Spleen (tissue), 11 donors: ENCODE results near the gene NFATC2. TPM values are rescaled to one million over a fixed set of nuclear protein-coding genes. Genes with fewer than 3 reads are reported as not detected.
A peak's percentile ranks its signal among the peaks of the same experiment; 100 is the strongest.

ENCODE experiments used
- DNase-seq: peaks from one replicate; pipeline ENCODE4 v3.0.0-alpha.2; 2020
- H3K27ac ChIP-seq, 8 donors: fragments of 200-600 bp; sonication (generic) in 7 of 8; 1 replicate in 4 of 8; 2 replicates in 4 of 8; pipeline versions ENCODE4 v1.5.0 to v1.8.0; 2016 to 2021; ENCODE audit warnings: inconsistent platforms in 4 of 8, mild to moderate bottlenecking in 4 of 8, moderate library complexity in 1 of 8
- H3K27me3 ChIP-seq, 7 donors: fragments of 200-600 bp; sonication (generic) in 6 of 7; replicated peaks in 1 of 7; 1 replicate in 4 of 7; 2 replicates in 3 of 7; pipeline versions ENCODE4 v1.5.0 to v1.8.0; 2016 to 2021; ENCODE audit warnings: inconsistent platforms in 3 of 7, mild to moderate bottlenecking in 1 of 7
- H3K36me3 ChIP-seq, 6 donors: fragments of 200-600 bp; sonication (generic) in 5 of 6; 1 replicate in 4 of 6; 2 replicates in 2 of 6; pipeline versions ENCODE4 v1.5.0 to v1.8.0; 2016 to 2021; ENCODE audit warnings: inconsistent platforms in 2 of 6
- H3K4me1 ChIP-seq, 6 donors: fragments of 200-600 bp; sonication (generic) in 5 of 6; 1 replicate in 3 of 6; 2 replicates in 3 of 6; pipeline versions ENCODE4 v1.5.0 to v1.8.0; 2016 to 2021; ENCODE audit warnings: inconsistent platforms in 3 of 6
- H3K4me3 ChIP-seq, 8 donors: fragments of 200-600 bp; sonication (generic) in 7 of 8; 1 replicate in 4 of 8; 2 replicates in 4 of 8; pipeline versions ENCODE4 v1.5.0 to v1.8.0; 2016 to 2021; ENCODE audit warnings: inconsistent platforms in 4 of 8, mild to moderate bottlenecking in 4 of 8, moderate library complexity in 2 of 8
- H3K9me3 ChIP-seq, 8 donors: fragments of 200-600 bp; sonication (generic) in 7 of 8; 1 replicate in 4 of 8; 2 replicates in 4 of 8; pipeline versions ENCODE4 v1.5.0 to v1.8.0; 2016 to 2021; ENCODE audit warnings: inconsistent platforms in 4 of 8
- CTCF ChIP-seq, 11 experiments: fragments of 200-600 bp in 7 of 11; fragments of 450-650 bp in 4 of 11; sonication (generic) in 4 of 11; IDR thresholded peaks in 8 of 11; conservative IDR thresholded peaks in 3 of 11; 1 replicate in 7 of 11; 2 replicates in 4 of 11; pipeline versions ENCODE4 v1.4.0 to v1.8.0; 2016 to 2021; ENCODE audit warnings: antibody characterized with exemption in 11 of 11, inconsistent platforms in 4 of 11, mild to moderate bottlenecking in 1 of 11
- POLR2A ChIP-seq, 3 donors: fragments of 450-650 bp; IDR thresholded peaks; one replicate each; pipeline ENCODE4 v1.5.1; 2017; ENCODE audit warnings: antibody characterized with exemption in 3 of 3, mild to moderate bottlenecking in 1 of 3
- POLR2AphosphoS5 ChIP-seq, 3 donors: sonication (generic); formaldehyde crosslinking; IDR thresholded peaks; one replicate each; pipeline ENCODE4 v1.5.1; 2017; ENCODE audit warnings: antibody characterized with exemption in 3 of 3
- WGBS, 5 donors: extraction: QIAGEN DNeasy Blood & Tissue Kit in 3 of 5; methylation state at CpG; one replicate each; pipeline versions ENCODE4 v1.1.5 to v1.1.7; 2013 to 2018; 5-methylcytosine and 5-hydroxymethylcytosine counted together
- intact Hi-C: fragments of 100-400 bp; cut with DNase I; formaldehyde crosslinking; loops from one replicate; pipeline ENCODE4 v1.15.0; 2023; ENCODE audit warnings: low total_unique reads
- polyA plus RNA-seq, 3 donors: library from polyadenylated mRNA; stranded (reverse); fragments of 200-250 nt; gene quantifications; one replicate each; pipeline ENCODE4 v1.2.1, GENCODE V29; 2013
- total RNA-seq, 7 donors: library from RNA; depleted of rRNA in 3 of 7; stranded (reverse); fragments of >200 nt in 3 of 7; fragmentation: NEBNext Ultra II Directional in 4 of 7; extraction: Animal tissue kit (Norgen Biotek cat#: 25700) in 4 of 7; gene quantifications; one replicate each; pipeline versions ENCODE4 v1.1.0 to v1.2.1, GENCODE V29; 2016 to 2021
- donor health status: healthy with polysubstance abuse.
- donor health status: DM: no; HTN: no; CAD: no; lungs with moderate emphysema.
- donor health status: DM: no; HTN: no; CAD: no.
- donor health status: Bipolar disorder and iron deficiency.
- donor health status: healthy.
- donor health status: DM: no; HTN: no; CAD: no.
- donor health status: DM: yes; HTN: yes; CAD: no.

Gene NFATC2
- total and polyA plus RNA-seq, 10 donors, result 6.5 to 42.9 (median 34.5) TPM

DNA sequence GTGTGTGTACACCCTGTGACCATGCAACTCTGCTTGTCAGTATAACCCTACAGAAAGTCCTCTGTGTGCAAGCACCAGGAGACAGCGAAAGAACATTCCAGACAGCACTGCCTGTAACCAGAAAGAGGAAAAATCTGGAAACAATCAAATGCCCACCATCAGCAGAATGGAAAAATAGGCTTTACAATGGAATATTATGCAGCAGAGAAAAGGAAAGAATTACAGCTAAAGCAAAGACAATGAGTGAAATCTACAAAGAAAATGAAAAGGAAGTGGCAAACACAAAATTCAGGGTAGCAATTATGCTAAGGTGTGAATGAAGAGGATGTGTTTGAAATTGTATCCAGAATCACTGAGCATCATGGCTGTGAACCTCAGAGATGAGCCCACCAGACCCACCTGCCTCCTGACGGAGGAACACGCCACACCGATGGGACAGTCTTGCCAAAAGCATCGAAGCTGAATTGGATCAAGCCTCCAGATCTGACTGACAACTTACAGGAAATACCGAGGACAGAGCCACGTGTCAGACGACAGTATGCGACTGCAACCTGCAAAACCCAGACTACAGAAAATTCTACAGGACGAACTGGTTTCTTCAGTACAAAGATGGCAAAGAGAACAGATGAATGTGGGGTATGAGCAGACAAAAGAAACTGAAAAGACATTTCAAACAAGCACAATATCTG, 133.2 kb downstream of the NFATC2 start:
- TF ChIP-seq POLR2A (IDR thresholded peaks at IDR 0.05), result no peak
- TF ChIP-seq POLR2AphosphoS5 (IDR thresholded peaks at IDR 0.05), result no peak
- no peak for TF ChIP-seq CTCF (IDR thresholded peaks at IDR 0.05 in 8 of 11, conservative IDR thresholded peaks at IDR 0.05 in 3 of 11)

GRCh38 chr20:51404297-51405060, 138.0 kb downstream of the NFATC2 start:
- intact Hi-C loops, result loop anchor here (10.0 kb wide), 1 partner anchor 120 kb away; no protein-coding TSS in a partner anchor
- H3K36me3 ChIP-seq, result peaks cover 0 to 32% (median 5%) of the 10 kb centered on the region in 6 donors
- no peak overlapping the region for H3K4me3 ChIP-seq
- H3K4me1 ChIP-seq, result peaks cover 38 to 94% (median 63%) of the 10 kb centered on the region in 6 donors
- peak; percentile 95 for DNase-seq
- peak overlapping the region; percentile 63 to 94 (median 82) for H3K27ac ChIP-seq
- TF ChIP-seq POLR2A (IDR thresholded peaks at IDR 0.05) (peak in 1 of 3 donors; percentile 14), POLR2AphosphoS5 (IDR thresholded peaks at IDR 0.05) (peak; percentile 63 to 80 (median 79)), CTCF (IDR thresholded peaks at IDR 0.05 in 8 of 11, conservative IDR thresholded peaks at IDR 0.05 in 3 of 11) (peak in 1 of 11 experiments; percentile 13)
- 48 to 77% (median 69%) methylated on average over 3 to 10 of the region's 10 CpGs for WGBS, 5 donors
- H3K9me3 ChIP-seq, result peaks cover 0 to 4% (median 0%) of the 10 kb centered on the region in 8 donors
- no peaks in the 10 kb centered on the region for H3K27me3 ChIP-seq

More for the DNA sequence above, 133.2 kb downstream of the NFATC2 start:
- Histone ChIP-seq H3K9me3 (peaks cover 0 to 4% (median 0%) of the 10 kb centered on the region in 8 donors), H3K4me1 (peaks cover 27 to 90% (median 46%) of the 10 kb centered on the region in 6 donors), H3K4me3 (no peak overlapping the region), H3K27ac (peak overlapping the region in 4 of 8 donors; percentile 27 to 33 (median 29)), H3K36me3 (peaks cover 0 to 38% (median 2%) of the 10 kb centered on the region in 6 donors), H3K27me3 (no peaks in the 10 kb centered on the region)
- no peak for DNase-seq
- 75 to 82% (median 81%) methylated on average over 10 of the region's 10 CpGs for WGBS, 5 donors
- intact Hi-C loops, result loop anchor here (10.0 kb wide), 1 partner anchor 115 kb away; no protein-coding TSS in a partner anchor

DNA sequence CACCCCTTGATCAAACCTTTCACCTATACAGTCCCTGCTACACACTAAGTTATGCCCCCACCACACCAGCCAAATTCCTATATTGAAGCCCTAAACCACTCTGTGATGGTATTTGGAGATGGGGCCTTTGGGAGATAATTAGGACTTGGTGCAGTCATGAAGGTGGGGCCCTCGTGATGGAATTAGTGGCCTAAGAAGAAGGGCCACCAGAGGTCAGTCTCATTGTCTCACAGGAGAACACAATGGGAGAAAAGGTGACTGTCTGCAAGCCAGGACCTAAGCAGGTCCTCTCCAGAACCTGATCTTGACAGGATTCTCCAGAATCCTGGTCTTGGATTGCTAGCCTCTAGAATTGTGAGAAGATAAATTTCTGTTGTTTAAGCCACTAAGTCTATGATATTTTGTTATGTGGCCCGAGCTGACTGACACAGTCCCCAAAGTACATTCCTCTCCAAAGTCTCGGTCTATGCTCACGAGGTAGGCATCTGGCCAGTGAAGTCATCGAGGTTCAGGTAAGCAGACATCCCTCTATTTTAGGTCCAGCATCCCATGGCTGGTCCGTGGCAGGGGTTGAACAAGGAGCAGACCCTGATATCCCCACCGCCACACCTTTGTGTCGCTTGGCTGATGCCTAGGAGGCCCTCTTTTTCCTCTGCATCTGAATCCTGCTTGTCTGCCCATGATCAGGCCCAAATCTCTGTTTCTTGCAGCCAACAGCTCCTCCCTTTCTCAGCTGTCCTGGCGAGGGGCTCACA, 138.9 kb downstream of the NFATC2 start:
- H3K36me3 ChIP-seq, result peaks cover 0 to 24% (median 5%) of the 10 kb centered on the region in 6 donors

More for the DNA sequence above, 138.9 kb downstream of the NFATC2 start:
- Histone ChIP-seq H3K27me3 (no peaks in the 10 kb centered on the region), H3K4me3 (no peak overlapping the region), H3K4me1 (peaks cover 38 to 96% (median 71%) of the 10 kb centered on the region in 6 donors), H3K9me3 (no peaks in the 10 kb centered on the region), H3K27ac (peak overlapping the region; percentile 41 to 94 (median 82))
- DNase-seq, result no peak
- intact Hi-C loops, result loop anchor here (10.0 kb wide), 1 partner anchor 121 kb away; no protein-coding TSS in a partner anchor
- 86 to 95% (median 93%) methylated on average over 7 to 9 of the region's 9 CpGs for WGBS, 5 donors
- TF ChIP-seq POLR2A (IDR thresholded peaks at IDR 0.05), result no peak
- no peak for TF ChIP-seq POLR2AphosphoS5 (IDR thresholded peaks at IDR 0.05)
- no peak for TF ChIP-seq CTCF (IDR thresholded peaks at IDR 0.05 in 8 of 11, conservative IDR thresholded peaks at IDR 0.05 in 3 of 11)
